Measurements from ENCODE around the gene STX18. TPM values are rescaled to one million over a fixed set of nuclear protein-coding genes. Genes with fewer than 3 reads are reported as not detected.

Gene STX18
- total RNA-seq, 1 donor from 2014 or later = 36.5 TPM

- no peaks in the 10 kb centered on the region for H3K9me3 ChIP-seq
- intact Hi-C loops (cut with DNase I) = no loop called here
- H3K27me3 ChIP-seq (ENCODE audit: low read depth) = no peaks in the 10 kb centered on the region
- peaks cover 76% of the 10 kb centered on the region for H3K36me3 ChIP-seq
- TF ChIP-seq CTCF (IDR thresholded peaks at IDR 0.05) = no peak
- no peaks in the 10 kb centered on the region for H3K4me1 ChIP-seq
- no peak overlapping the region for H3K4me3 ChIP-seq
- no peak overlapping the region for H3K27ac ChIP-seq
- DNase-seq = no peak
- no peak for ATAC-seq
Observed at GRCh38 chr4:4427121-4427870, 114.6 kb downstream of the STX18 start.

- H3K36me3 ChIP-seq = peaks cover 78% of the 10 kb centered on the region
- no peak for ATAC-seq
- no peak overlapping the region for H3K27ac ChIP-seq
- no peaks in the 10 kb centered on the region for H3K9me3 ChIP-seq
- DNase-seq = no peak
- H3K27me3 ChIP-seq (ENCODE audit: low read depth) = no peaks in the 10 kb centered on the region
- no peak for TF ChIP-seq CTCF (IDR thresholded peaks at IDR 0.05)
- H3K4me1 ChIP-seq = no peaks in the 10 kb centered on the region
- intact Hi-C loops (cut with DNase I) = no loop called here
- no peak overlapping the region for H3K4me3 ChIP-seq
Observed at GRCh38 chr4:4426511-4427120, 115.2 kb downstream of the STX18 start.

GRCh38 chr4:4425696-4426095, 116.2 kb downstream of the STX18 start:
- DNase-seq (no peak), ATAC-seq (no peak)
- no peaks in the 10 kb centered on the region for H3K4me1 ChIP-seq
- H3K27ac ChIP-seq = no peak overlapping the region
- TF ChIP-seq CTCF (IDR thresholded peaks at IDR 0.05) = no peak
- no peaks in the 10 kb centered on the region for H3K27me3 ChIP-seq (ENCODE audit: low read depth)
- peaks cover 86% of the 10 kb centered on the region for H3K36me3 ChIP-seq
- H3K9me3 ChIP-seq = no peaks in the 10 kb centered on the region
- no peak overlapping the region for H3K4me3 ChIP-seq
- intact Hi-C loops (cut with DNase I) = no loop called here

GRCh38 chr4:4425119-4425690, 116.6 kb downstream of the STX18 start:
- H3K9me3 ChIP-seq = no peaks in the 10 kb centered on the region
- H3K27ac ChIP-seq = no peak overlapping the region
- H3K36me3 ChIP-seq = peaks cover 91% of the 10 kb centered on the region
- ATAC-seq (no peak), DNase-seq (no peak)
- H3K27me3 ChIP-seq (ENCODE audit: low read depth) = no peaks in the 10 kb centered on the region
- intact Hi-C loops (cut with DNase I) = no loop called here
- no peaks in the 10 kb centered on the region for H3K4me1 ChIP-seq
- H3K4me3 ChIP-seq = no peak overlapping the region
- TF ChIP-seq CTCF (IDR thresholded peaks at IDR 0.05) = no peak

- no peak for ATAC-seq
- no peak for TF ChIP-seq CTCF (IDR thresholded peaks at IDR 0.05)
- intact Hi-C loops (cut with DNase I) = no loop called here
- DNase-seq = no peak
- peaks cover 95% of the 10 kb centered on the region for H3K36me3 ChIP-seq
- H3K27me3 ChIP-seq (ENCODE audit: low read depth) = no peaks in the 10 kb centered on the region
- no peak overlapping the region for H3K27ac ChIP-seq
- no peak overlapping the region for H3K4me3 ChIP-seq
- no peaks in the 10 kb centered on the region for H3K4me1 ChIP-seq
- H3K9me3 ChIP-seq = no peaks in the 10 kb centered on the region
Observed at GRCh38 chr4:4424499-4425115, 117.2 kb downstream of the STX18 start.

Data from lower lobe of right lung (tissue), 2 donors.